Stimulated activated CD4-positive, alpha-beta T cell treated with anti-CD3 and anti-CD28 coated beads, Interleukin-12 subunit alpha, Interleukin-12 subunit beta, amount 100 ng/mL, for 24 hours (primary cell): ENCODE results near the gene PNRC1.
A peak's percentile ranks its signal among the peaks of the same experiment; 100 is the strongest.
"Not testable (repeated sequence)": the region's sequence is repeated elsewhere in the genome, so short reads cannot be mapped to it uniquely, and the experiment has no call there.

Experiments used
- DNase-seq, 2 experiments: peaks; one replicate each; pipeline ENCODE4 v3.0.0-alpha.2; 2020; ENCODE audit warnings: low read depth in 2 of 2

Gene PNRC1

GRCh38 chr6:89080281-89081128 lies at the start of gene PNRC1:
Gene PNRC1 (plus strand): TSS chr6:89080751. CDS start chr6:89080895, 144 bp downstream.
- DNase-seq, result peak; percentile 99 to 100

- no peak for DNase-seq
These were observed 48.0 kb upstream of the PNRC1 start for GRCh38 chr6:89032599-89032998.

GRCh38 chr6:89033461-89033860 lies 47.1 kb upstream of the PNRC1 start:
- DNase-seq, result no peak

GRCh38 chr6:89034116-89034515 lies 46.4 kb upstream of the PNRC1 start:
- not testable (repeated sequence) for DNase-seq

- DNase-seq, result no peak
These were observed 45.8 kb upstream of the PNRC1 start for GRCh38 chr6:89034586-89035251.

- no peak for DNase-seq
These were observed 45.1 kb upstream of the PNRC1 start for GRCh38 chr6:89035252-89036101.

GRCh38 chr6:89037141-89037900 lies 43.2 kb upstream of the PNRC1 start:
- no peak for DNase-seq

GRCh38 chr6:89037901-89038293 lies 42.7 kb upstream of the PNRC1 start:
- not testable (repeated sequence) for DNase-seq

- DNase-seq, result no peak
These were observed 37.9 kb upstream of the PNRC1 start for GRCh38 chr6:89042664-89043063.

GRCh38 chr6:89044328-89045010 lies 36.1 kb upstream of the PNRC1 start:
- no peak for DNase-seq

- no peak for DNase-seq
These were observed 35.6 kb upstream of the PNRC1 start for GRCh38 chr6:89045011-89045387.

GRCh38 chr6:89045576-89045975 lies 35.0 kb upstream of the PNRC1 start:
- DNase-seq, result no peak

GRCh38 chr6:89047473-89047872 lies 33.1 kb upstream of the PNRC1 start:
- DNase-seq, result no peak

GRCh38 chr6:89048288-89048923 lies 32.1 kb upstream of the PNRC1 start:
- no peak for DNase-seq

GRCh38 chr6:89048985-89049384 lies 31.6 kb upstream of the PNRC1 start:
- DNase-seq, result no peak

GRCh38 chr6:89050155-89050554 lies 30.4 kb upstream of the PNRC1 start:
- no peak for DNase-seq

GRCh38 chr6:89050697-89051096 lies 29.9 kb upstream of the PNRC1 start:
- DNase-seq, result no peak

- DNase-seq, result no peak
These were observed 28.9 kb upstream of the PNRC1 start for GRCh38 chr6:89051676-89052075.

GRCh38 chr6:89054208-89054607 lies 26.3 kb upstream of the PNRC1 start:
- no peak for DNase-seq

GRCh38 chr6:89057759-89058158 lies 22.8 kb upstream of the PNRC1 start:
- DNase-seq, result no peak
